Activated CD8-positive, alpha-beta memory T cell treated with anti-CD3 and anti-CD28 coated beads for 24 hours (primary cell): Measurements from ENCODE around the gene ECM2.

Experiments used
- DNase-seq: peaks from one replicate; pipeline ENCODE4 v3.0.0-alpha.2; 2020

Gene ECM2

DNA sequence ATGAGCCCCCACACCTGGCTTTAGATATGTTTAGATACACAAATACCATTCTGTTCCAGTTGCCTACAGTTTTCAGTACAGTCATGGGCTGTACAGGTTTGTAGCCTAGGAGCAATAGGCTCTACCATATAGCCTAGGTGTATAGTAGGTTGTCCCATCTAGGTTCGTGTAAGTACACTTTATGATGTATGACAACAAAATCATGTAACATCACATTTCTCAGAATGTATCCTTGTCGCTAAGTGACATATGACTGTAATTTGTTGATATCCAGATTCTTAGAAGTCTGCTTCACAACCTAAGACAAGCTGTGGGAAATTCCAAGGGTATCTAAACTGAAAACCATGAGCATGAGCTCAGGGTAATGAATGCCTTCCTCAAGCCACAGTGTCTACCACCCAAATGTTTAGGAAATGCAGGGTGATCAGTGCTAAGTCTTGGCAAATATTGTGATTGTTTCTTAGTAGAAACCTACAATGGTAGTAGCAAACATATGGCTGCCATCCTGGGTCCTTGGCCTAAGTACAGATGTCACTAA is 8.4 kb downstream of the ECM2 start:
- DNase-seq, result no peak

DNA sequence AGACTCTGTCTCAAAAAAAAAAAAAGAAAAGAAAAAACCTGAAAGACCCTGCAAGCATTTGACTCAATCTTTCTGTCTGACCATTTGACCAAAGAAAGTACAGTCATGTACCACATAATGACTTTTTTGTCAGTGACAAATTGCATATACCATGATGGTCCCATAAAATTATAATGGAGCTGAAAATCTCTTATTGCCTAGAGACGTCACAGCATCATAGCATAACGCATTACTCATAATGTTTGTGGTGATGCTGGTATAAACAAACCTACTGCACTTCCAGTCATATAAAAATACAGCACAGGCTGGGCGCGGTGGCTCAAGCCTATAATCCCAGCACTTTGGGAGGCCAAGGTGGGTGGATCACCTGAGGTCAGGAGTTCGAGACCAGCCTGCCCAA is 10.5 kb downstream of the ECM2 start:
- no peak for DNase-seq

DNA sequence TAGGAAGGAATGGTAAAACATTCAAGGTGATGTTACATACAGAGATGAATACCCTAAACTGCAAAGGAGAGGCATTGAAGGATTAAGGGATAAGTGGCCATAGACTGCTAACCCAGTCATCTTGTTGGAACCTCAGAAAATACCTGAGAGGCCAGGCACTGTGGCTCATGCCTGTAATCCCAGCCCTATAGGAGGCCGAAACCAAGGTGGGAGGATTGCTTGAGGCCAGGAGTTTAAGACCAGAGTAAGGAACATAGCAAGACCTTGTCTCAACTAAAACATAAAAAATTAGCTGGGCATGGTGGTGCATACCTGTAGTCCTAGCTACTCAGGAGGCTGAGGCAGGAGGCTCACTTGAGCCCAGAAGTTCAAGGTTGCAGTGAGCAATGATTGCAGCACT is 10.9 kb downstream of the ECM2 start:
- no peak for DNase-seq

DNA sequence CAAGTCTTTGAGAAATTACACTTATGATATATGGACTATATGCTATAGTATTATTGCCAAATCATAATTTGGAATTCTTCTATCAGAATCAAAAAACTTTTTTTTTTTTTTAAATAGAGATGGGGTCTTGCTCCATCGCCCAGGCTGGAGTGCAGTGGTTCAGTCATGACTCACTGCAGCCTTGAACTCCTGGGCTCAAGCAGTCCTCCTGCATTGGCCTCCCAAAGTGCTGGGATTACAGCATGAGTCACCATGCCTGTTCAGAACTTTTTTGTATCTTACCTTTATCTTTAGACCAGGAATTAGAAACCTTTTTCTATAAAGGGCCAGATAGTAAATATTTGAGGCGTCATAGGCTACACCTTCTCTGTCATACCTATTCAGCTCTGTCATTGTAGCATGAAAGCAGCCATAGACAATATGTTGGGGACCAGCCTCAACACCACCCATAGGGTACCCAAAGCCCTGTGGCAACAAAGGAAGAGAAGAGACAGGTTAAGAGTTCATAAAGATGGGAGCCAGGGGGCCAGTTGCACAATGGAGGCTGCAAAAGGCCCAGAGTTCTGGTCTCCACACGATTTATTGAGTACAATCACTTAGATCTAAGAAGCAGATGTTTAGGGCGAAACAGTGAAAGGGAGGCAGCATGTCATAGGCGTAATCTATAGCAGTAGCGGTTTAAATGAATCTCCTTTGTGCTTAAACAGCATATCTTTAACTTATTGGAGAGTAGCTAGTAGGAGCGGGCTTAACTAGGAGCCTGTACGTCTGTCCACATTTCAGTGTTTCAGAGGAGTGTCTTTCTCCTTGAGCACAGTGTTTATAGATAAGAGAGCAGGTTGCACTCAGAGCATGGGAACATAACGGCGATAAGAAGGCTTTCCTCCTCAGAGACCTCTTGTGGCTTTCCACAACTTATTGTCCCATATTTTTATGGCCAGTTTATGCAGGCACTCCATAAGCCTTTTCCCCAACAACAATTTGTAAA is 12.5 kb downstream of the ECM2 start:
- no peak for DNase-seq

DNA sequence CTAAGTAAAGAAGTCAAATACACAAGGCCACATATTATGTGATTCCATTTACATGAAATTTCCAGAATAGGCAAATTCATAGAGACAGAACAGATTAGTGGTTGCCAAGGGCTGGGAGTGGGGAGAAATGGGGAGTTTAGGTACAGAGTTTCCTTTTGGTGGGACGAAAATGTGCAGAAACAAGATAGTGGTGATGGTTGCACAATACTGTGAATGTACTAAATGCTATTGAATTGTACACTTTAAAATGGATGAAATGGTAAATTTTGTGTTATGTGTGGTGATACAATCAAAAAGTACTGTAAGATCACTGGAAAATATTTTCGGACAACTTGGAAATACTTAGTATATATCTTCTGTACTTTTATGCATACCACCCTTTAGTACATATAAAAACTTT is 15.0 kb downstream of the ECM2 start:
- no peak for DNase-seq

DNA sequence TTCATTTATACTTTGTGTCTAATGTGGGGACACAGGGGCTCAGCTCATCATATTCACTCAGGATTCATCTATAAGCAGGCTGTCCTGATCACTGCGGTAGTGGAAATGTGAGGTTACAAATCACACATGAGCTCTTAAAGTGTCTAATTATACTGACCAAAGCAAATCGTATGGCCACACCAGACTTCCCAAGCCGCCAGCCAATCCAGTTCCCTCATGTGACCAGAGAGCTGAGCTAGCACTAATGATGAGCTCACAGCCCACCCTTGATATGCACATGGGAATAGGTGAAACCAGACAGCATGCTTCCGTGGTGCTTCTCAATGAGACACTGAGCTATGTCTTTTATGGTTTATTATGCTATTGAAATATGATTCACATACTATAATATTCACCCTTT is 17.6 kb downstream of the ECM2 start:
- no peak for DNase-seq

DNA sequence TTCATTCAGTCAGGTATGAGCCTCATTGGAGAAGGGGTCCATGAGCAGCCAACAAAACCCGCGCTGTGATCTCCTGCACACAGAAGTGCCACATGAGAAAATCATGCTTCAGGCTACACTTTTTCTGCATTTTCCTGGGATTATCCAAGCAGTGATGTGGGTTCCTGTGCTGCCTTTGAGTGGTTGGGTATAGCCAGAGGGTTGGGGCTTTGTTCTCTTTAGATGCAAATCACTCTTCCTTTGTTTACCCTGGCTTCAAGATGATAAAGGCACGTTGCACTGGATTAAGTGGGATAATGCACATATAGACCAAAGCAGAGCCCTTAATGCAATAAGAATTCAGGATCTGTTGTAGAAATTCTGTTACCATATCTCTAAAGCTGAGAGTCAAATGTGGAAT is 18.7 kb downstream of the ECM2 start:
- DNase-seq, result no peak

DNA sequence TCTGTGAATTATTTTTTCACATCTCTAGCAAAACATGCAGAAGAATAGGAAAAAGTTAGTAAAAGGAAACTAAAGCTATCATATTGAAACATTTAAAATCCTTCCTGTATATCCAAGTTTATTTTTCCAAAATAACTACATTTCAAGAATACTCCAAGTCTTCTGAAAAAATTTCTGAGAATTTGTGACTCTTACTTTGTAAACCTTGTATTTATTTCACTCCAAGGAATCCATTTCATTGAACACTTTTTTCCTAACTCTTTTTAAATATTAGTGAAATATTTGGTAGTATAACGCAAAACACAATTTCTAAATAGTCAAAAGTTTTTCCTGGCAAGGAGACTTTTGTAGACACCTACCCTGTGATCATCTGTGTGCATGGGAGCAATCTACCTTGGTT is 19.3 kb downstream of the ECM2 start:
- no peak for DNase-seq

DNA sequence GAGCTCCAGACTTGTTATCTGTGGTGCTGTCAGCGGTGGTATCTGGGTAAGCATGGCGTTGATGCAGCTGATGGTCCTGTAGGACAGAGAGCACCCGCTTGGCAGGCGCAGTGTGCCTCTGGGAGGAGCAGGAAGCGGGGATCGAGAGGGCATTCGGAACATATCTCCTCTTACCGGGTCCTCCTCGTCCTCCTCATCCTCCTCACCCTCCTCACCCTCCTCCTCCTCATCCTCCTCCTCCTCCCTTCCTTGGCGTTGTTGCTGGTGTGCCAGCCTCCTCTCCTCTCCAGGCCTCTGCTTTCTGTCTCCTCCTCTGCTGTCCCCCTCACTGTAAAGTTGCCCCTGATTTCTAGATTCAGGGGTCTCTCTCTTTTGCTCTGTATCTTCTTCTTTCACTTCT is 21.2 kb downstream of the ECM2 start:
- no peak for DNase-seq

DNA sequence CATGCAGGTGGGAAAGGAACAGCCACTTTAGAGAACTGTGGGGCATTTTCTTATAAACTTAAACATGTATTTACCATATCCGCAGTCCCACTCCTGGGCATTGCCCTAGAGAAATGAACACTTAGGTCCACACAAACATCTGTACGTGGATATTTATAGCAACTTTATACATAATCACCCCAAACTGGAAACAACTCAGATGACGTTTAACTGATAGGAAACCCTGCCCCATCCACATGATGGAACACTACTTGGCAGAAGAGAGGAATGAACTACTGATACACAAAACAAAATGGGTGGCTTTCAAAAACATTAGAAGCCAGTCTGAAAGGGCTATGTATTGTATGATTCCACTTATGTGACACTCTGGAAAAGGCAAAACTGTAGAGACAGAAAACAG is 22.4 kb downstream of the ECM2 start:
- DNase-seq, result no peak

DNA sequence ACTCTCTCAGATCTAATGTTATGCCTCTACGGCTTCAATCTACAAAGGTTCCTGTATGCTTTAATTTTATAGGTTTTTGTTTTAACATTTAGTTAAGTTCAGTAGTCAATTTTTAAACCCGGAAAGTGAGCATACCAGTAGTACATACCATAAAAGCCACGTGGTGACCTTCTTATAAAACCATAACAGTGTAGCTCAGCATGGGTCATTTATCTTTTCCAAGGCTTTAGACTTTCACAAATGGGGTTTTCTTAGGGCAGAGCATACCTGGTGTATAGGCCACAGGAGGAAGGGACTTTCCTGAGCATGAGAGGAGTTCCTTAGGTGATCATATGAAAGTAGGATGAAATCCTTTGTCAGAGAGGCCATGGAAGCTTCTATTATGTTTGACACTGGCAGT is 23.2 kb downstream of the ECM2 start:
- no peak for DNase-seq

DNA sequence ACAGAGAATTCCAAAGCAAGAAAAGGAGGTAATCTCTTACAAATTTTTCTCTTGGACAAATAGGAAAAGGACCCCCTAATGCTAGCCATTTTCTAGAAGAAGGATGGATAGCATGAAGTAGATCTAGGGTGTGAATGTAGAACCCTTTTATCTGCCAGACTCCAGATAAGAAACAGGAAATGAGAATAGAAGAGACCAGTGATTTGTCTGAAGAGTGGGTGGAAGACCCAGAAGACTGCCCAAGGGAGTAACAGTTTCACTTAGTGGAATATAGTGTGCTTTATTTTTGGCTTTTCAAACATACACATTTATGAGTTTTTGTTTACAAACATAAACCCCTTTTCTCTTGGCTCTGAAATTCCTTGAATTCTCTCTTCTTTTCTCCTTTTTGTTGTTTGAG is 25.0 kb downstream of the ECM2 start:
- no peak for DNase-seq

DNA sequence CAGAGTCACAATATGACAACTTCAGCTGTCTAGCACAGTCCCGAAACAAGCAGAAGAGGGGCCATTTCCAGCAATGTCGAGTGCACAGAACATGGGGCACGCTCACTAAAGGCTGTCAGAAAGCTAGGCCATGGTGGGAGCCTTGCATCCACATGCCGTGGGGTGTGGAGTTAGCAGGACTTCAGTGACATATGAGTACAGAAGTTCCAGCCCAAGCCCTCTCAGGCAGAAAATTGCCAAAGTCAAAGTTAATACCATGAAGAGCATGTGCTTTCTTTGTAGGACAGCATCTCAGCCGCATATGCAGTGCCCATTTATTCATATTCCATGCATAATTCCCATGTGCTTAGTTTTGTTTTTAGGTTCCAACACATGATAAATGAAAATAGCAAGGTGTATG is 26.7 kb downstream of the ECM2 start:
- no peak for DNase-seq

DNA sequence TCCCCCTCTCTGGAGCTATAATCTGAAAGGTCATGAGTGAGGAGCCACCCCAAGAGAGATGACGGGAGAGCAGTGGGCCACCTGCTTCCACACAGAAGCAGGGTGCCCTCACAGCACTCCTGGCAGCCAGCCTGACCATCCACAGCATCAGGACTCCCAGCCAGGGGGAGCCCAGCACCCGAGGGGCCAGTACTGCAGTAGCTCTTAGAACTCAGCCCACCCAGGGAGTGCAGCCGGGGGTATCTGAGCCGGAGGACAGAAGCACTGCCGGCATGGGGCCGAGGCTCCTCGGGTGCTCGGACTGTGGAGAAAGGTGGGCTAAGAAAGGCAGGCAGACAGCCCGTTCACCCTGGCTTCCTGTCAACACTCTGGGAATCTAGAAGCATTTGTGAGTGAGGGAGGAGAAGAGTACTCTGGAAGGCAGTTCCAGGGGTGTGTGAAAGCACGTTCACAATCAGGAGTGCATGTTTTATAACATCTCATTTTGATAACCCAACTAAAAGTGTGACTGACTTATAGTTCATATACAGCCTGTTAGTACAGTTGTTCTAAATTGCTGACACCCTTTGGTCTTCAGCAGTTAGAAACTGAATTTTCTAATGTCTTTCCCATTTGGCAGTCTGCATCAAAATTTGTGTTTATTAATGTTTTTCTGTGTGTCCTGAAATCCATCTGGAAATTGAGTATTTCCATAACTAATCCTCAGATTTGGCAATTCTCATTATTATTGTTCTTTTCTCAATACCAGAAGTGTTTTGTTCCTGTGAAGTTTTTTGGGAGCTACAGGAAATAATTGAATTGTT is 27.6 kb downstream of the ECM2 start:
- DNase-seq, result no peak

DNA sequence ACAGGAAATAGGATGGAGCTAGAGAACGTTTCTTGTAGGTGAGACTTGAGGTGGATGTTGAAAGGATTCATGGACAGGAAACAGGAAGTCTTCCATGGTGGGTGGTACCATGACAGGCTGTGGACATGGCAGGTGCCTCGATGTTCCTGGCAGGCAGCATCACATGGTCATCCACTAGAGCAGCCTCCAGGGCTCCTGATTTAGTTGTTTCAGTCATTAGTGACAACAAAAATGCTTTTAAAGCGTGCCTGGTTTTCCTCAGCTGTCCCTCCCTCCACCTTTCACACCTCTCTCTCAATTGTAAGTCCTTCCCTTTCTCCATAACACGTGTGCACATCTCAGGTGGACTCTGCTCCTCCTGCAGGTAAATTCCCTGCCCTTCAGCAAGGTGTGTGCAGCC is 28.3 kb downstream of the ECM2 start:
- no peak for DNase-seq

DNA sequence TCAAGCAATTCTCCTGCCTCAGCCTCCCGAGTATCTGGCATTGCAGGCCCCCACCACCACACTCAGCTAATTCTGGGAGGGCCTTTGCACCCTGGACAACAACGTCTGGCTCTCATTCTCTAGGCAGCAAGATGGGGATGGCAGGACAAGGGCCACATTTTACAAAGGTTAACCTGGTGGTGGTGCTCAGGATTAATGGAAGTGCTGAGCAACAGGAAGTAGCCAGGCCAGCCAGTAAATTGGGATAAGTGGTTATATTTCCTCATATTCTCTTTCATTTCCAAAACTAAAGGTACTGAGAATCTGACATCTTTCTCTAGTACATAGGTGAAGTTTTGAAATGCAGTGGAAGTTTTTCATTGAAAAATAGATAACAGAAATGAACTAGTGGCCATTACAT is 28.8 kb downstream of the ECM2 start:
- no peak for DNase-seq

DNA sequence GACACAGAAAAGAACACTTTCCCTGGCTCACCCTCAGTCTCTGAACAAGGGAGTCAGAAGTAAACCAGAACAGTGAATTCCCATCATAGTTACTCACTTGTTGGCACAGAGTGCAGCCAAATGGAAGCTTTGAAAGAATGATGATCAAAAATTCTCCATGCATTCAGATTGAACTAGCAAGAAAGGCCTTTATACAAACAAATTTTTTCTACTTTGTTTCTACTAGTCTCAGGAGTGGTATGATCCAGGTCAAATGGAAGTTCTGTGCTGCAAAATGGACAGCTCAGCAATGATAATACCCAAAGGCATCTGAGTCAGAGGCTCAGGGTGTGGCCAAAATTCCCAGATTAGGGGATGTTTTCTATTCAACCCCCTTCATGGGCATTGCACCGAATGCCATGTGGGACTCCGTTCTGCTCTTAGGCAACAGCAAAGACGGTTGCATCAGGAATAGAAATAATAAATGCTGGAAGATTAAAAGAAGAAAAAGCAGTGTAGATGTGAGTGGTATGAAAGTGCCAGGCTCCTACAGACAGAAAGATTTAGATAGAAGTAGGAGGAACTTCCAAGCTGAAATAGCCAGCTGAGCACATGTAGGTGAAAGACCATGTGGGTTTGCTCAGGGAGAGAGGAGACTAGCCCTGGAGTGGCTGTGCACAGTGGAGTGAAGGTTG is 29.5 kb downstream of the ECM2 start:
- no peak for DNase-seq

DNA sequence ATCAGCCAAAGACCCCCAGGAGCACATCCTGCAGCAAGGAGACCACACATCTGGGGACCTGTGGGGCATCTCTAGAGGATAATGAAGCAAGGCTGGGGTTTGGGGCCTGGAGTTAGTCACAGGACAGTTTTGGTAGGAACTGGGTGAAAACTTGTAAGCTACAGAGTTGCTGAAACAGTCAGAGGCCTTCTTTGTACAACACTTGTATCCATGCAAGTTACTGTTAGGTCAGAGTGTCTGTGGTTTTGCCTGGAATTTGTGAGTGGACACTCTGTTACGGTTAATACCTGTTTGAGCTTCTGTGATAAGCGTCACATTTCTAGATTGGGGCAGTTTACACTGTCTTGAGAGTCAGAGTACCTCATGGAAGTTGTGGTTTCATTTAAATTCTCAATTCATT is 30.9 kb downstream of the ECM2 start:
- DNase-seq, result no peak

DNA sequence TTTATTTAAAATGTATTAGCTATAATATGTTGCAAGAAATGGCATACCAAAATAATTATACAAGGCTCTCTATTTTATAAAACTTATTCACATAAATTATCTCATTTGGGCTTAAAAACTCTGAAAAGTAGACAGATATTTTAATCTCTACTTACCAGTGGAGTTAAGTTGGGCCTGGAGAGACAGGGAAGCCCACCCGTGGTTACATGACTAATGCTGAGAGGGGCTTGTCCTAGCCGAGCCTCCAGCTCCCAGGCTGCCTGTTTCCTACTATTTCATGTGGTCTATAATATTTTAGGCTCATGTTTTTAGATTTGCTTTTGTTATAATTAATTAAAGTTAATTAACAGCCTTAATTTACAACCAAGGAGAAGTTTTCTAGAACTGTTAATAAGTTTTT is 32.6 kb downstream of the ECM2 start:
- DNase-seq, result no peak

DNA sequence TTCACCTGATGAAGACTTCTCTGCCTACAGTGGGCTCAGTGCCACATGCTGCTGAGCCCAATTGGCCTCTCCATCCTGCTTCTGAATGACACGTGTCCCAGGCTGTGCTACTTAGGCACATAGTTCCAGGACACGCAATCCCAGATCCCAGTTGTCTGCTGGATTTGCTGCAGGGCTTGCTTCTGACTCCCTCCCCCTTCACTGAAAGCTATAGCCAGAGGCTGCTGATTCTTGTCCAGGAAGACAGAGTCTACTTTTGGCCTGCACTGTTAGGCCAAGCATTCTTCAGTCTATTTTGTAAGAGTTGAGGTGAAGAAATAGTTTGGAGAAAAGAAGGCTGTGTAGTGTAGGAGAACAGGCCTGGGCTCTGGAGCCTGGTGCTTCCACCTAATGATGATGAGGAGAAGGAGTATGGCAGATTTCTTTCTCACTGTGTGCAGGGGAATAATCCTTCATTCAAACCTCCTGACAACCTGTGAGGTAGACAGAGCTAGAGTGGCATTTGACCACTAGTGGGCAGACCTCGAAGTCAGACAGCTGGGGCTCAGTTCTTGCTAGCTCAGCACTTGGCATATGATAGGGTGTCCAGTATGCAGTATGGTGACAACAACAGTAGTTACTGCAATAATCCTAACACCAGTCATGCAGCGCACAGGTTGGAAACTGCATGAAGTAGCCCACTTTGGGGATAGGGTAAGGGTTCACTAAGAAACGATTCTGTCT is 34.0 kb downstream of the ECM2 start:
- no peak for DNase-seq

DNA sequence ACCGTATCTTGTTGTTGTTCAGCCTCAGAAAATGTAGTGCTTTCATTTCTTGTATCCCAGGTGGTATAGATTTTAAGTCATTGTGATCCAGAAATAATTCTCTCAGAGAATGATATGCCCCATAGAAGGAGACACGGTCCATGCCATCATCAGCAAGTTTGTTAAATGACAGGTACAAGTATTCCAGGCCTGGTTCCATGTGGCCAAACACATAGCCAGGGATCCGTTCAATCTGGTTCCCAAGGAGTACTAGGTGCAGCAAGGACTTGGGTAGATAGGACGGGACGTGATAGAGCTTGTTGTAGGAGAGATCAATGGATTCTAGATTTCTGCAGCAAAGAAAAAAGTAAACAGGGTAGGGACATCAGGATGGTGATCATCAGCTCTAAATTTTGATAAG is 35.1 kb downstream of the ECM2 start:
- no peak for DNase-seq

DNA sequence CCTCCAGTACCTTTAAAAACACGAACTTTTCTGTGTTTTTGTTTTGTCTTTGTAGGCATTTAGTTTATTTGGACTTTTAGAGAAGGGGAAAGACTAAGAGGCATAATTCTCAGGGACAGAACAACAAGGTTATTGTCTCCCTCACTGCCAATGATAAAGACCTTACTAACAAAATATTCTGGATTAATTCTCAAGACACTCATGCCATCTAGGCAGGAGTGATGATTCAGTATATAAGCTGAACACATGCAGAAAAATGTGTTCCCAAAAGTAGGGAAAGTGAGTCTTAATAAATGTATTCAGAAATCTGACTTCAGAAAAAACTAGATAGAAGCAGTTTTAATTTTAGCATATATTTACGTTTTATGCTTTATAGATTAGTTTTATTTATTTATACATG is 36.1 kb downstream of the ECM2 start:
- DNase-seq, result no peak
